ENCODE measurements around the gene IL22RA2. TPM values are rescaled to one million over a fixed set of nuclear protein-coding genes. Genes with fewer than 3 reads are reported as not detected.

The IL22RA2 gene
- total and polyA plus RNA-seq, 9 of the 15 experiments (the other 6 are each of a cell fraction or from before 2014, with no cell fraction given) = 0.03 TPM; not detected in 8

DNA sequence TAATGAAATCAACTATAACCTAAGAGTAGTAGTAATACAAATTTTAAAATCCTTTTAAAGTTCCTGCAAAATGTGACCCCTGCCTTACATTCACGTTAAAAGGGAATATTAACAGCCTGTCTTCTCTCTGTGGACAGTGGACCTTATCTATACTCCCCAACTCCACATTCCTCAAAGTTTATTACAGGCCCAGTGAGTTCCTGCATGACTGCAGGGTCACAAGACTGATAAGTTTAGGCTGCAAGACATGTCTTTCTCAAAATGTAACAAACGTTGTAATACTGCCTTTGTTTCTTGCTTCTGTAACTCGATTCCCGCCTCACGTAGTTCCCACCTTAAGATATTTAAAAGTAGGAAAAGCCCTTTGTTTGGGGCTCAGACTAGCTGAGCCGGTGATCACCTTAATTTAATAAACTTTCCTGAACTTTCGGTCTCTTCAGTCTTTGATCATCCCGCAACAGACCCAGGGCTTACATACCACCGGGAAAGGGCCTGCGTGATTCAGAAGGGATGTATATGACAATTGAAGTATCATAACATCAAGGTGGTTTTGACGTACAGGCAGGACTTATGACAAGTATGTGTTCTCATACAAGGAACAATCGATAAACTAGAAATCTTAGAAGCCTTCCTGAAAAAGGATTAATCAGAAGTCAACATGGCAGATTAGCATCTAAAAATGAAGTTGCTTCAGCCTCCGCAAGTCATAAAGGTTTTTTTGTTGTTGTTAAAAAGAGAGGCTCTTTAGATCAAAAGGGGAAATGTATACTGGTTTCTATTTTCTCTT, 3.0 kb downstream of the IL22RA2 start (continued):
- TF ChIP-seq, protein P1, sequence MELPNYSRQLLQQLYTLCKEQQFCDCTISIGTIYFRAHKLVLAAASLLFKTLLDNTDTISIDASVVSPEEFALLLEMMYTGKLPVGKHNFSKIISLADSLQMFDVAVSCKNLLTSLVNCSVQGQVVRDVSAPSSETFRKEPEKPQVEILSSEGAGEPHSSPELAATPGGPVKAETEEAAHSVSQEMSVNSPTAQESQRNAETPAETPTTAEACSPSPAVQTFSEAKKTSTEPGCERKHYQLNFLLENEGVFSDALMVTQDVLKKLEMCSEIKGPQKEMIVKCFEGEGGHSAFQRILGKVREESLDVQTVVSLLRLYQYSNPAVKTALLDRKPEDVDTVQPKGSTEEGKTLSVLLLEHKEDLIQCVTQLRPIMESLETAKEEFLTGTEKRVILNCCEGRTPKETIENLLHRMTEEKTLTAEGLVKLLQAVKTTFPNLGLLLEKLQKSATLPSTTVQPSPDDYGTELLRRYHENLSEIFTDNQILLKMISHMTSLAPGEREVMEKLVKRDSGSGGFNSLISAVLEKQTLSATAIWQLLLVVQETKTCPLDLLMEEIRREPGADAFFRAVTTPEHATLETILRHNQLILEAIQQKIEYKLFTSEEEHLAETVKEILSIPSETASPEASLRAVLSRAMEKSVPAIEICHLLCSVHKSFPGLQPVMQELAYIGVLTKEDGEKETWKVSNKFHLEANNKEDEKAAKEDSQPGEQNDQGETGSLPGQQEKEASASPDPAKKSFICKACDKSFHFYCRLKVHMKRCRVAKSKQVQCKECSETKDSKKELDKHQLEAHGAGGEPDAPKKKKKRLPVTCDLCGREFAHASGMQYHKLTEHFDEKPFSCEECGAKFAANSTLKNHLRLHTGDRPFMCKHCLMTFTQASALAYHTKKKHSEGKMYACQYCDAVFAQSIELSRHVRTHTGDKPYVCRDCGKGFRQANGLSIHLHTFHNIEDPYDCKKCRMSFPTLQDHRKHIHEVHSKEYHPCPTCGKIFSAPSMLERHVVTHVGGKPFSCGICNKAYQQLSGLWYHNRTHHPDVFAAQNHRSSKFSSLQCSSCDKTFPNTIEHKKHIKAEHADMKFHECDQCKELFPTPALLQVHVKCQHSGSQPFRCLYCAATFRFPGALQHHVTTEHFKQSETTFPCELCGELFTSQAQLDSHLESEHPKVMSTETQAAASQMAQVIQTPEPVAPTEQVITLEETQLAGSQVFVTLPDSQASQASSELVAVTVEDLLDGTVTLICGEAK (IDR thresholded peaks at IDR 0.05) = 0 out of 2 replicates have a peak, but pooled peaks have one; percentile 14
- TF ChIP-seq, protein P1 (CRISPR knock-in tag; IDR thresholded peaks at IDR 0.05) = no peak
- TF ChIP-seq, protein P2, sequence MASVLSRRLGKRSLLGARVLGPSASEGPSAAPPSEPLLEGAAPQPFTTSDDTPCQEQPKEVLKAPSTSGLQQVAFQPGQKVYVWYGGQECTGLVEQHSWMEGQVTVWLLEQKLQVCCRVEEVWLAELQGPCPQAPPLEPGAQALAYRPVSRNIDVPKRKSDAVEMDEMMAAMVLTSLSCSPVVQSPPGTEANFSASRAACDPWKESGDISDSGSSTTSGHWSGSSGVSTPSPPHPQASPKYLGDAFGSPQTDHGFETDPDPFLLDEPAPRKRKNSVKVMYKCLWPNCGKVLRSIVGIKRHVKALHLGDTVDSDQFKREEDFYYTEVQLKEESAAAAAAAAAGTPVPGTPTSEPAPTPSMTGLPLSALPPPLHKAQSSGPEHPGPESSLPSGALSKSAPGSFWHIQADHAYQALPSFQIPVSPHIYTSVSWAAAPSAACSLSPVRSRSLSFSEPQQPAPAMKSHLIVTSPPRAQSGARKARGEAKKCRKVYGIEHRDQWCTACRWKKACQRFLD (CRISPR knock-in tag; IDR thresholded peaks at IDR 0.05) = peak; percentile 74; the same call in 1 of the 2 replicates
- TF ChIP-seq TCF7 (IDR thresholded peaks at IDR 0.05; ENCODE audit: borderline replicate concordance) (no peak), POLR2G (IDR thresholded peaks at IDR 0.05; ENCODE audit: low read depth, low read length) (no peak), TSC22D4 (tag; IDR thresholded peaks at IDR 0.05) (no peak), MEIS2 (IDR thresholded peaks at IDR 0.05; ENCODE audit: partially characterized antibody) (peak; percentile 54), ZNF282 (CRISPR knock-in tag; IDR thresholded peaks at IDR 0.05) (no peak), LEF1 (IDR thresholded peaks at IDR 0.05) (peak; percentile 86), XRCC4 (IDR thresholded peaks at IDR 0.05; ENCODE audit: extremely low read depth, insufficient read depth, insufficient read length) (no peak), HDAC8 (tag; IDR thresholded peaks at IDR 0.05) (0 out of 2 replicates have a peak, but pooled peaks have one; percentile 45), NRF1 (conservative IDR thresholded peaks at IDR 0.05 in 1 of 2, IDR thresholded peaks at IDR 0.05 in 1 of 2) (no peak), ZNF384 (IDR thresholded peaks at IDR 0.05; ENCODE audit: low read depth, low read length) (no peak)
- TF ChIP-seq, protein P3, sequence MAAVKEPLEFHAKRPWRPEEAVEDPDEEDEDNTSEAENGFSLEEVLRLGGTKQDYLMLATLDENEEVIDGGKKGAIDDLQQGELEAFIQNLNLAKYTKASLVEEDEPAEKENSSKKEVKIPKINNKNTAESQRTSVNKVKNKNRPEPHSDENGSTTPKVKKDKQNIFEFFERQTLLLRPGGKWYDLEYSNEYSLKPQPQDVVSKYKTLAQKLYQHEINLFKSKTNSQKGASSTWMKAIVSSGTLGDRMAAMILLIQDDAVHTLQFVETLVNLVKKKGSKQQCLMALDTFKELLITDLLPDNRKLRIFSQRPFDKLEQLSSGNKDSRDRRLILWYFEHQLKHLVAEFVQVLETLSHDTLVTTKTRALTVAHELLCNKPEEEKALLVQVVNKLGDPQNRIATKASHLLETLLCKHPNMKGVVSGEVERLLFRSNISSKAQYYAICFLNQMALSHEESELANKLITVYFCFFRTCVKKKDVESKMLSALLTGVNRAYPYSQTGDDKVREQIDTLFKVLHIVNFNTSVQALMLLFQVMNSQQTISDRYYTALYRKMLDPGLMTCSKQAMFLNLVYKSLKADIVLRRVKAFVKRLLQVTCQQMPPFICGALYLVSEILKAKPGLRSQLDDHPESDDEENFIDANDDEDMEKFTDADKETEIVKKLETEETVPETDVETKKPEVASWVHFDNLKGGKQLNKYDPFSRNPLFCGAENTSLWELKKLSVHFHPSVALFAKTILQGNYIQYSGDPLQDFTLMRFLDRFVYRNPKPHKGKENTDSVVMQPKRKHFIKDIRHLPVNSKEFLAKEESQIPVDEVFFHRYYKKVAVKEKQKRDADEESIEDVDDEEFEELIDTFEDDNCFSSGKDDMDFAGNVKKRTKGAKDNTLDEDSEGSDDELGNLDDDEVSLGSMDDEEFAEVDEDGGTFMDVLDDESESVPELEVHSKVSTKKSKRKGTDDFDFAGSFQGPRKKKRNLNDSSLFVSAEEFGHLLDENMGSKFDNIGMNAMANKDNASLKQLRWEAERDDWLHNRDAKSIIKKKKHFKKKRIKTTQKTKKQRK (IDR thresholded peaks at IDR 0.05; ENCODE audit: borderline replicate concordance, low read depth, low read length) = no peak

Data from K562 (cell line).